HepG2 (cell line): ENCODE results near the gene SAMD4A.

Source experiments
- CTCF ChIP-seq: sonication (generic); formaldehyde crosslinking; IDR thresholded peaks from 2 replicates; pipeline ENCODE4 v1.5.0; 2020; ENCODE audit warnings: mild to moderate bottlenecking, missing genetic modification reagents, moderate library complexity
- DNMT1 ChIP-seq: sonication (generic); formaldehyde crosslinking; IDR thresholded peaks from 2 replicates; pipeline ENCODE4 v1.5.1; 2020; ENCODE audit warnings: mild to moderate bottlenecking, missing genetic modification reagents
- FOXK2 ChIP-seq: fragments of 450-650 bp; IDR thresholded peaks from 2 replicates; pipeline ENCODE4 v1.6.1; 2016
- MED1 ChIP-seq: sonication (generic); formaldehyde crosslinking; IDR thresholded peaks from 2 replicates; pipeline ENCODE4 v1.4.0; 2020; ENCODE audit warnings: missing genetic modification reagents
- MXI1 ChIP-seq: IDR thresholded peaks from 3 replicates; pipeline ENCODE4 v1.6.1; 2012; ENCODE audit warnings: low read depth, low read length, inconsistent platforms, borderline replicate concordance
- NFE2L1 ChIP-seq: sonication (generic); formaldehyde crosslinking; IDR thresholded peaks from 2 replicates; pipeline ENCODE4 v1.4.0; 2020; ENCODE audit warnings: missing genetic modification reagents, mild to moderate bottlenecking, borderline replicate concordance
- POLR2A ChIP-seq, 2 experiments: IDR thresholded peaks; 2 replicates each; pipeline ENCODE4 v1.6.1; 2011; ENCODE audit warnings: low read depth in 2 of 2, low read length in 2 of 2, mild to moderate bottlenecking in 1 of 2, moderate library complexity in 1 of 2; ENCODE audit not compliant: insufficient read depth in 1 of 2
- REPIN1 ChIP-seq: sonication (generic); formaldehyde crosslinking; IDR thresholded peaks from 2 replicates; pipeline ENCODE4 v1.8.0; 2022; ENCODE audit warnings: missing genetic modification reagents, low read depth, mild to moderate bottlenecking, borderline replicate concordance
- ZBTB33 ChIP-seq: sonication (generic); formaldehyde crosslinking; IDR thresholded peaks from 2 replicates; pipeline ENCODE4 v1.4.0; 2020; ENCODE audit warnings: missing genetic modification reagents
- ZBTB7B ChIP-seq: sonication (generic); formaldehyde crosslinking; IDR thresholded peaks from 2 replicates; pipeline ENCODE4 v1.4.0; 2020; ENCODE audit warnings: missing genetic modification reagents
- ZNF615 ChIP-seq: sonication (generic); formaldehyde crosslinking; IDR thresholded peaks from 2 replicates; pipeline ENCODE4 v1.5.0; 2020; ENCODE audit warnings: mild to moderate bottlenecking, missing genetic modification reagents, borderline replicate concordance
- ZNF766 ChIP-seq: sonication (generic); formaldehyde crosslinking; IDR thresholded peaks from 2 replicates; pipeline ENCODE4 v1.5.0; 2020; ENCODE audit warnings: missing genetic modification reagents, borderline replicate concordance

- TF ChIP-seq FOXK2 (no peak), CTCF (CRISPR knock-in tag) (no peak), ZBTB33 (CRISPR knock-in tag) (no peak), ZBTB7B (no peak), ZNF766 (CRISPR knock-in tag) (no peak), ZNF615 (CRISPR knock-in tag) (no peak), POLR2A (IDR thresholded peaks at IDR 0.05; ENCODE audit: insufficient read depth in 1 of 2, low read depth in 2 of 2, low read length in 2 of 2) (no peak), MXI1 (no peak), NFE2L1 (CRISPR knock-in tag) (no peak), DNMT1 (no peak), REPIN1 (no peak), MED1 (CRISPR knock-in tag) (no peak)
Measured at GRCh38 chr14:54787261-54787660, 220.3 kb downstream of the SAMD4A start.
